Cardiac fibroblast (primary cell): ENCODE measurements around the gene LY6G6C.
A peak's percentile ranks its signal among the peaks of the same experiment; 100 is the strongest.

Experiments used
- DNase-seq, 2 donors: peaks; one replicate each; pipeline versions ENCODE4 v3.0.0 to v3.0.0-alpha.2; 2010; ENCODE audit warnings: low read depth in 2 of 2
- H3K4me3 ChIP-seq, 2 donors: replicated peaks in 1 of 2; 1 replicate in 1 of 2; 2 replicates in 1 of 2; pipeline ENCODE4 v1.5.1; 2011; ENCODE audit warnings: low read depth in 2 of 2, low read length in 2 of 2, mild to moderate bottlenecking in 2 of 2, moderate library complexity in 1 of 2
- TF ChIP-seq, protein P1 (sequence below): IDR thresholded peaks from one replicate; pipeline ENCODE4 v1.5.1; 2011; ENCODE audit warnings: low read depth, mild to moderate bottlenecking, low read length, inconsistent platforms

LY6G6C gene

DNA sequence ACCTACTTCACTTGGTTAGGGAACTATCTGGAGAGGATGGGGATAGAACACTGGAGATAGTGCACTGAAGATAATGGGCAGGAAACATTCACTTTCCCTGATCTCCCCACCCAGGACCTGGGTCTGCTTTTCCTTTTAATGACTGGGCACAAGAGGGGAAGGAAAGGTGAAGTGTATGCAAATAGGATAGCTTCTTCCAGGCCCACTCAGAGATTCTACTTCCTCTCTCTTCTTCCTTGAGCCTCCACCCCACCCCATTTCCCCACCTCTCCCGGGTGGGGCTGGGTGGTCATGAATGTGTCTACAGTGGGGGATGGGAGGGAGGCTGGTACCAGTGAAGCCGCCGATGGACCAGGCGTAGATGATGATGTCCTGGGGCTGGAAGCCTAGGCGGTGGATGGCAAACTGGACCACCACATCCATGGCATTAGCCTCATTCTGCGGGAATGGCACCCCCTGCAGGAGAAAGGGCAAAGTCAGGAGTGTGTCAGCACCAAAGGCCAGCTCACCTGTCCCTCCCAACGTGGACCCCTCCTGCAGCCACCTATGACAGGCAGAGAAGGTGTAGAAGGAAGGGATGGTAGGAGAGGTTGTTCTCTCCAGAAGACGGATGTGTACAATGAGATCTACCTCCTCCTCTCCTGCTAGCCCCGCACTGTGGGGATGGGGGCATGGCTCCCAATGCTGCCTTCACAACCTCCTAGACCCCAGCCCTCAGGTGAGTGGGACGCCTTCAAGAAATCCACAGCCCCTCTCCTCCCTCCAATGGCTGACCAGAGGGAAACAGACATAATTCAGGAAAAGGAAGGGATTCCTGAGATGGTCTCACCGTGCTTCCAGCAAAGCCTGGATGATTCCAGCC lies 32.1 kb downstream of the LY6G6C start:
- no peak for DNase-seq
- H3K4me3 ChIP-seq = no peak overlapping the region
- TF ChIP-seq, protein P1, sequence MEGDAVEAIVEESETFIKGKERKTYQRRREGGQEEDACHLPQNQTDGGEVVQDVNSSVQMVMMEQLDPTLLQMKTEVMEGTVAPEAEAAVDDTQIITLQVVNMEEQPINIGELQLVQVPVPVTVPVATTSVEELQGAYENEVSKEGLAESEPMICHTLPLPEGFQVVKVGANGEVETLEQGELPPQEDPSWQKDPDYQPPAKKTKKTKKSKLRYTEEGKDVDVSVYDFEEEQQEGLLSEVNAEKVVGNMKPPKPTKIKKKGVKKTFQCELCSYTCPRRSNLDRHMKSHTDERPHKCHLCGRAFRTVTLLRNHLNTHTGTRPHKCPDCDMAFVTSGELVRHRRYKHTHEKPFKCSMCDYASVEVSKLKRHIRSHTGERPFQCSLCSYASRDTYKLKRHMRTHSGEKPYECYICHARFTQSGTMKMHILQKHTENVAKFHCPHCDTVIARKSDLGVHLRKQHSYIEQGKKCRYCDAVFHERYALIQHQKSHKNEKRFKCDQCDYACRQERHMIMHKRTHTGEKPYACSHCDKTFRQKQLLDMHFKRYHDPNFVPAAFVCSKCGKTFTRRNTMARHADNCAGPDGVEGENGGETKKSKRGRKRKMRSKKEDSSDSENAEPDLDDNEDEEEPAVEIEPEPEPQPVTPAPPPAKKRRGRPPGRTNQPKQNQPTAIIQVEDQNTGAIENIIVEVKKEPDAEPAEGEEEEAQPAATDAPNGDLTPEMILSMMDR = peak; percentile 56

DNA sequence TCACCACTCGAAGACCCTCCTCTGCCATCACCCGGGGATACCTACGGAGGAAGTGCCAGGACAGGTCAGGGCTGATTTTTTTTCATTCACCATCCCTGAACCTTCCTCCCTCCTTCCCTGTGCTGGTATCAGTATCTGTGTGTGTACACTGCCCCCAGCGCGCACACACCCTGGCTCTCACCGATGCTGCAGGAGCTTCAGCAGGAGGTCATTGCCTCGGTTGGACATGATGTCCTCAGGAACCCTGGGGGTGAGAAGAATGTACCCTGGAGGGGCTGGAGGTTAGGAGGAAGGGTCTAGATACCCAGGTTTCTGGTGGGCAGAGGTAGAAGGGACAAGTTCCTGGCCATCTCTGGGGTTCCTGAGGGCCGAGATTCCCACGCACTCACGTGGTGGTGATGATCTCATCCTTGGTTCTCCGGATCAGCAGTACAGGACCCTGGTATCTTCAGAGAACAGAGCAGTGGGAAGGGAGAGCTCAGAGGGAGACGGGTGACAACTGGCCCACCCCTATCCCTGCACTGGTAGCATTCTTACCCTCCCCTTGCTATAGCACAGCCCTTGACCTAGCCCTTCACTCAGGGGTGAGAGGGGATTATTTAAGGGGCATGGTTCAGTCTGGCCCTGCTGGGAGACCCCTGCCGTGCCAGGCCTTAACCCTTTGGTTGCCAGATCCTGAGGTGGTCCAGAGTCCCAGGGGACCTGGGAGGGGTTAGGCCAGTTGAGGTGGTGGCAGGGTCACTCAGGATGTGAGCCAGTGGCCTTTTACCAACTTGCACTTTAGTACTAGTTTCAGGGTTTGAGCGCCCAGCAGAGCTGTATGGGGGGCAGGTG lies 33.5 kb downstream of the LY6G6C start:
- no peak overlapping the region for H3K4me3 ChIP-seq
- TF ChIP-seq, protein P1 = no peak
- DNase-seq = no peak

DNA sequence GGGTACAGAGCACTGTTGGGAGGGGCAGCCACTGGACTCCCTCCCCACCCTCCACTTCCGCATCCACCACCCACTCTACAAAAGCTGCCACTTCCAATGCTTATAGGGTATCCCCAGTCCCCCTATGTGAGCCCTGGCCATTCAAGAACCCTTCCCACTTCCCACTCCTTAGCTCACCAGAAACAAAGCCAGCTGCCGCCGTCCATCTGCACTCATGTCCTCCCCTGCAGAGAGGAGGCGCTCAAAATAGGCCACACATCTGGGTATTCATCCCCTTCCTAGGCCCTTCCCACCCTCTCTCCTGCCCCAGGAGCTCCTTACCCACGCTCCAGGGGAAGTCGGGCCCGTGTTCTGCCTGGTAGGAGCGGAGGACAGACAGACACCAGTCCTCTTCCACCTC lies 34.2 kb downstream of the LY6G6C start:
- no peak overlapping the region for H3K4me3 ChIP-seq
- TF ChIP-seq, protein P1 = no peak
- DNase-seq = no peak

DNA sequence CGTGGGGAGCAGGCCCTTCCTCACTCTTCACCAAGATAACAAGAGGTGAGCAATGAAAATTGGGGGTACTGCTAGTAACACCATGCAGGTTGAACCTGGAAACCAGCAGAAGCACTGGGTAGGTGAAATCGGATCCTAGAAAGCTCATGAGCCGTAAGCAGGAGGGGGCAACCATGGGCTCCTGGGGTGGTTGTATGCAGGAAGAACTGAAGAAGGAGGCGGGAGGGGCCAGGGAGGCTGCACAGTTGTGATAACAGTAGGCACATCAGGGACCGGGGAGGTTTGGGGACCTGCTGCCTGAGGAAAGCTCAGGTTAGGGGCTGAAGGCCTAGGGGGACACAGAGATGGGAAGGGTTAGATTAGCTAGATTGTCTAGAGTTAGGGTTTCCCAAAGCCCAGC lies 35.1 kb downstream of the LY6G6C start:
- TF ChIP-seq, protein P1 = no peak
- no peak for DNase-seq

DNA sequence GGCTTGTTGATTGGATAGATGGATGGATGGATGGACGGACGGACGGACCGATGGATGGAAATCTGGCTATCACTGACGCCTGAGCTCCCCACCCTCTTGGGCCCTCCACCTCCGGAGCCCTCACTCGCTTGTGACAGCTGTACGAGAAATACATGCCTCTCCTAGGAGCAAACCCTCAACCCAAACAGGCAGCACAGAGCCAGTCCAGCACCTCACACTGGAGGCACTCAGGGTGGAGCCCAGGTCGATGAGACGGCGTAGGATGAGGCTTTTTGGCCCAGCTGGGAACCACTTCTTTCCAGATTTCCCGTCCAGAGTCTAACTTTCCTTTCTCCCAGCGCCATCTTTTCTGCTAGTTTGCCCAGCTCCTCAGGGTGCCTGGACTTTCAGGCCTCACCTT lies 38.0 kb downstream of the LY6G6C start:
- H3K4me3 ChIP-seq = no peak overlapping the region
- TF ChIP-seq, protein P1 = no peak
- no peak for DNase-seq

More for the DNA sequence above, 35.1 kb downstream of the LY6G6C start:
- no peak overlapping the region for H3K4me3 ChIP-seq

DNA sequence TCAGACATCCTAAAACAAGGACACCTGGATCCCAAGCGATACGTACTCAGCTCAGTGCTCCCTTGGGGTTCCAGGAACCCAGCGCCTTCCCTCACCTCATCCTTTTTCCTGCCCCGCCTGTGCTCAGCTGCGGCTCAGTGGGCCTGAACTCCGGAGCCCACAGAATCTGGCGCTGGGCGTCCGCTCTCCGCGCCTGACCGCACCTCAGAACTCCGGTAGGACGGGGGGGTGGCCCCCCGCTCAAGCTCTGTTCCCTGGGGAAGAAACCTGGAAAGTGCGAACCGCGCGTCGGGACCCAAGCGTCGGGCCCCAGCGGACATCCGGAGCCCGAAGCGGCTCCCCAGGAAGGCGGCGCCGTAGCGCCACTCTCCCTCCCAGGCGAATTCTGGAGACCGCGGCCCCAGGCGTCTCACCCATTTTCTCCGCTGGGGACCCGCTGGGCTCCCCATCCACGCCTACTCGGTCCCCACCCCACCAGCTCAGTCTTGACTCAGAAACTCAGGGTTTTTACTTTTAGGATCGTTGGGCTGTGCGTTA lies 40.3 kb downstream of the LY6G6C start:
- TF ChIP-seq, protein P1 = peak; percentile 30
- peak overlapping the region; percentile 44 to 54 for H3K4me3 ChIP-seq
- peak in 1 of 2 donors; percentile 36 for DNase-seq
